Neural cell (in vitro differentiated cells): ENCODE results near the gene ADCY7. TPM values are rescaled to one million over a fixed set of nuclear protein-coding genes. Genes with fewer than 3 reads are reported as not detected.

ENCODE experiments used
- H2AFZ ChIP-seq: fragments of 200-600, 300-800 bp; sonication (generic), shearing (Covaris generic); 2 replicates; pipeline ENCODE4 v1.6.0; 2014; ENCODE audit warnings: low read depth, mild to moderate bottlenecking, antibody characterized with exemption, low read length, moderate library complexity
- H3F3A ChIP-seq: fragments of 200-600 bp; shearing (Covaris generic); 2 replicates; pipeline ENCODE4 v1.6.1; 2016; ENCODE audit warnings: mild to moderate bottlenecking, moderate library complexity, mixed read lengths, antibody characterized with exemption, low read length; ENCODE audit not compliant: insufficient read depth, poor library complexity, severe bottlenecking
- H3K27ac ChIP-seq: fragments of 200-600, 300-800 bp; sonication (generic), shearing (Covaris generic); 2 replicates; pipeline ENCODE4 v1.5.1; 2014; ENCODE audit warnings: mild to moderate bottlenecking, low read length, moderate library complexity
- H3K27me3 ChIP-seq: fragments of 300-800, 200-600 bp; sonication (generic), shearing (Covaris generic); 2 replicates; pipeline ENCODE4 v1.6.0; 2014; ENCODE audit warnings: mild to moderate bottlenecking, low read depth, low read length, moderate library complexity; ENCODE audit not compliant: insufficient read depth
- H3K36me3 ChIP-seq: fragments of 300-800, 200-600 bp; sonication (generic), shearing (Covaris generic); 2 replicates; pipeline ENCODE4 v1.5.1; 2014; ENCODE audit warnings: mild to moderate bottlenecking, antibody characterized with exemption, low read length, moderate library complexity; ENCODE audit not compliant: insufficient read depth
- H3K4me2 ChIP-seq: fragments of 300-800, 200-600 bp; sonication (generic), shearing (Covaris generic); 2 replicates; pipeline ENCODE4 v1.6.0; 2014; ENCODE audit warnings: mild to moderate bottlenecking, low read length
- H3K4me3 ChIP-seq: fragments of 300-800, 200-600 bp; sonication (generic), shearing (Covaris generic); 2 replicates; pipeline ENCODE4 v1.5.1; 2014; ENCODE audit warnings: mild to moderate bottlenecking, low read length, moderate library complexity
- H3K79me2 ChIP-seq: fragments of 200-600 bp; shearing (Covaris generic); replicated peaks from 2 replicates; pipeline ENCODE4 v1.6.0; 2014; ENCODE audit warnings: mild to moderate bottlenecking, low read length, moderate library complexity; ENCODE audit not compliant: insufficient read depth
- H3K9ac ChIP-seq: fragments of 300-800, 200-600 bp; sonication (generic), shearing (Covaris generic); 2 replicates; pipeline ENCODE4 v1.6.1; 2016; ENCODE audit warnings: mild to moderate bottlenecking, low read length, mixed read lengths
- H3K9me2 ChIP-seq: fragments of 200-600 bp; shearing (Covaris generic); 2 replicates; pipeline ENCODE4 v1.6.1; 2016; ENCODE audit warnings: mild to moderate bottlenecking, low read length, mixed read lengths; ENCODE audit not compliant: insufficient read depth
- H3K9me3 ChIP-seq: fragments of 200-600, 300-800 bp; sonication (generic), shearing (Covaris generic); 2 replicates; pipeline ENCODE4 v1.6.1; 2016; ENCODE audit warnings: mild to moderate bottlenecking, mixed run types, low read length, moderate library complexity, mixed read lengths
- H4K20me1 ChIP-seq: fragments of 200-600 bp; shearing (Covaris generic); 2 replicates; pipeline ENCODE4 v1.6.1; 2016; ENCODE audit warnings: mild to moderate bottlenecking, mixed run types; ENCODE audit not compliant: insufficient read depth
- CTCF ChIP-seq: fragments of 450-650 bp; IDR thresholded peaks from 2 replicates; pipeline ENCODE4 v1.5.1; 2014; ENCODE audit warnings: antibody characterized with exemption, mild to moderate bottlenecking, moderate library complexity; ENCODE audit not compliant: poor library complexity, severe bottlenecking
- EP300 ChIP-seq: fragments of 450-650 bp; conservative IDR thresholded peaks from 2 replicates; pipeline ENCODE4 v1.6.1; 2014; ENCODE audit warnings: antibody characterized with exemption, mild to moderate bottlenecking, moderate library complexity; ENCODE audit not compliant: poor library complexity, severe bottlenecking
- EZH2 ChIP-seq: fragments of 200-600, 300-800 bp; shearing (Covaris generic), sonication (generic); IDR thresholded peaks from 2 replicates; pipeline ENCODE4 v1.6.1; 2014; ENCODE audit warnings: antibody characterized with exemption, low read length, borderline replicate concordance, mild to moderate bottlenecking; ENCODE audit not compliant: insufficient read depth, poor library complexity, severe bottlenecking
- MXI1 ChIP-seq: fragments of 450-650 bp; conservative IDR thresholded peaks from 2 replicates; pipeline ENCODE4 v1.6.1; 2014; ENCODE audit warnings: antibody characterized with exemption, mild to moderate bottlenecking; ENCODE audit not compliant: poor library complexity, severe bottlenecking
- POLR2AphosphoS5 ChIP-seq: IDR thresholded peaks from 2 replicates; pipeline ENCODE4 v1.6.1; 2012
- RAD21 ChIP-seq: fragments of 450-650 bp; conservative IDR thresholded peaks from 2 replicates; pipeline ENCODE4 v1.6.1; 2014; ENCODE audit warnings: antibody characterized with exemption, mild to moderate bottlenecking, moderate library complexity
- REST ChIP-seq: IDR thresholded peaks from 2 replicates; pipeline ENCODE4 v1.6.1; 2012; ENCODE audit warnings: borderline replicate concordance
- SMC3 ChIP-seq: fragments of 450-650 bp; conservative IDR thresholded peaks from 2 replicates; pipeline ENCODE4 v1.6.1; 2014; ENCODE audit warnings: antibody characterized with exemption, mild to moderate bottlenecking, moderate library complexity; ENCODE audit not compliant: poor library complexity
- TAF1 ChIP-seq: IDR thresholded peaks from 2 replicates; pipeline ENCODE4 v1.6.1; 2012; ENCODE audit warnings: low read depth
- polyA plus RNA-seq: library from polyadenylated mRNA; depleted of rRNA; stranded (reverse); fragments of >200 nt; gene quantifications from 2 replicates; pipeline ENCODE4 v1.2.3, GENCODE V29; 2014

Gene ADCY7
- polyA plus RNA-seq, 1 donor from 2014 or later: 2.0 TPM

- H3K9me3 ChIP-seq: no peaks in the 10 kb centered on the region
- no peak overlapping the region for H3K4me2 ChIP-seq
- H4K20me1 ChIP-seq: no peaks in the 10 kb centered on the region
- no peaks in the 10 kb centered on the region for H3K79me2 ChIP-seq
- no peaks in the 10 kb centered on the region for H3F3A ChIP-seq
- no peak overlapping the region for H3K27ac ChIP-seq
- H3K36me3 ChIP-seq: peaks cover 5% of the 10 kb centered on the region
- H2AFZ ChIP-seq: no peak overlapping the region
- H3K27me3 ChIP-seq: no peaks in the 10 kb centered on the region
- H3K9ac ChIP-seq: no peak overlapping the region
- H3K9me2 ChIP-seq: no peaks in the 10 kb centered on the region
- TF ChIP-seq EP300 (no peak), POLR2AphosphoS5 (no peak)
- no peak overlapping the region for H3K4me3 ChIP-seq
These were observed 39.2 kb upstream of the ADCY7 start for GRCh38 chr16:50227120-50227519.

GRCh38 chr16:50227665-50228064 is 38.7 kb upstream of the ADCY7 start:
- Histone ChIP-seq H3K79me2 (no peaks in the 10 kb centered on the region), H3K36me3 (peaks cover 5% of the 10 kb centered on the region), H2AFZ (no peak overlapping the region), H3F3A (no peaks in the 10 kb centered on the region), H3K27ac (no peak overlapping the region), H3K27me3 (no peaks in the 10 kb centered on the region), H3K9me2 (no peaks in the 10 kb centered on the region), H3K4me3 (no peak overlapping the region), H3K9me3 (no peaks in the 10 kb centered on the region), H3K4me2 (no peak overlapping the region), H3K9ac (no peak overlapping the region), H4K20me1 (no peaks in the 10 kb centered on the region)
- TF ChIP-seq SMC3 (no peak), TAF1 (no peak), REST (no peak), EP300 (no peak), MXI1 (no peak), POLR2AphosphoS5 (no peak), RAD21 (no peak)

- Histone ChIP-seq H3K9me2 (no peaks in the 10 kb centered on the region), H3K4me2 (no peak overlapping the region), H3K9ac (no peak overlapping the region), H3K36me3 (peaks cover 5% of the 10 kb centered on the region), H3K4me3 (no peak overlapping the region), H4K20me1 (no peaks in the 10 kb centered on the region), H3K27me3 (no peaks in the 10 kb centered on the region), H3K9me3 (no peaks in the 10 kb centered on the region), H3F3A (no peaks in the 10 kb centered on the region), H3K27ac (no peak overlapping the region), H2AFZ (no peak overlapping the region), H3K79me2 (no peaks in the 10 kb centered on the region)
- no peak for TF ChIP-seq POLR2AphosphoS5
- no peak for TF ChIP-seq CTCF
- no peak for TF ChIP-seq RAD21
- no peak for TF ChIP-seq EP300
- no peak for TF ChIP-seq EZH2
- TF ChIP-seq REST: no peak
These were observed 37.9 kb upstream of the ADCY7 start for GRCh38 chr16:50228364-50228868.
